ENCODE measurements around the gene NQO2. TPM values are rescaled to one million over a fixed set of nuclear protein-coding genes. Genes with fewer than 3 reads are reported as not detected.

The NQO2 gene
- total RNA-seq, 1 experiment from 2014 or later: 26.8 TPM

GRCh38 chr6:3015144-3015543 is 15.4 kb downstream of the NQO2 start:
- Histone ChIP-seq H3K36me3 (ENCODE audit: low read depth, low read length) (peaks cover 54% of the 10 kb centered on the region), H4K20me1 (ENCODE audit: low read length) (no peaks in the 10 kb centered on the region), H3K4me3 (ENCODE audit: low read length) (no peak overlapping the region), H3F3A (ENCODE audit: low read length, unreplicated experiment) (peaks cover 5% of the 10 kb centered on the region), H3K9me2 (replicated peaks; ENCODE audit: low read length) (no peaks in the 10 kb centered on the region), H3K27ac (ENCODE audit: low read length) (no peak overlapping the region), H3K27me3 (ENCODE audit: low read length) (no peaks in the 10 kb centered on the region), H3K4me2 (ENCODE audit: low read length) (no peak overlapping the region), H3K4me1 (ENCODE audit: insufficient read depth, low read length) (peaks cover 16% of the 10 kb centered on the region), H3K9me3 (ENCODE audit: low read length) (0 out of 2 replicates have a peak, but pooled peaks cover 5% of the 10 kb centered on the region), H3K79me2 (ENCODE audit: low read length) (no peaks in the 10 kb centered on the region), H3K9ac (ENCODE audit: low read length) (no peak overlapping the region), H2AFZ (ENCODE audit: low read length) (no peak overlapping the region)
- ATAC-seq: no peak
- ChIA-PET POLR2A (ENCODE audit: unreplicated experiment) (no interaction called here), CTCF (no interaction called here)
- no peak for DNase-seq
- intact Hi-C loops (cut with micrococcal nuclease): no loop called here
- no TSS peak for BruUV-seq (replicated peaks)
- TF ChIP-seq, protein P1, sequence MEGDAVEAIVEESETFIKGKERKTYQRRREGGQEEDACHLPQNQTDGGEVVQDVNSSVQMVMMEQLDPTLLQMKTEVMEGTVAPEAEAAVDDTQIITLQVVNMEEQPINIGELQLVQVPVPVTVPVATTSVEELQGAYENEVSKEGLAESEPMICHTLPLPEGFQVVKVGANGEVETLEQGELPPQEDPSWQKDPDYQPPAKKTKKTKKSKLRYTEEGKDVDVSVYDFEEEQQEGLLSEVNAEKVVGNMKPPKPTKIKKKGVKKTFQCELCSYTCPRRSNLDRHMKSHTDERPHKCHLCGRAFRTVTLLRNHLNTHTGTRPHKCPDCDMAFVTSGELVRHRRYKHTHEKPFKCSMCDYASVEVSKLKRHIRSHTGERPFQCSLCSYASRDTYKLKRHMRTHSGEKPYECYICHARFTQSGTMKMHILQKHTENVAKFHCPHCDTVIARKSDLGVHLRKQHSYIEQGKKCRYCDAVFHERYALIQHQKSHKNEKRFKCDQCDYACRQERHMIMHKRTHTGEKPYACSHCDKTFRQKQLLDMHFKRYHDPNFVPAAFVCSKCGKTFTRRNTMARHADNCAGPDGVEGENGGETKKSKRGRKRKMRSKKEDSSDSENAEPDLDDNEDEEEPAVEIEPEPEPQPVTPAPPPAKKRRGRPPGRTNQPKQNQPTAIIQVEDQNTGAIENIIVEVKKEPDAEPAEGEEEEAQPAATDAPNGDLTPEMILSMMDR (conservative IDR thresholded peaks at IDR 0.05; ENCODE audit: low read depth, low read length): no peak
- no peak for TF ChIP-seq EZH2phosphoT487 (IDR thresholded peaks at IDR 0.05; ENCODE audit: borderline replicate concordance, low read length)
- no peak for TF ChIP-seq EZH2 (IDR thresholded peaks at IDR 0.05; ENCODE audit: low read length, unreplicated experiment)

DNA sequence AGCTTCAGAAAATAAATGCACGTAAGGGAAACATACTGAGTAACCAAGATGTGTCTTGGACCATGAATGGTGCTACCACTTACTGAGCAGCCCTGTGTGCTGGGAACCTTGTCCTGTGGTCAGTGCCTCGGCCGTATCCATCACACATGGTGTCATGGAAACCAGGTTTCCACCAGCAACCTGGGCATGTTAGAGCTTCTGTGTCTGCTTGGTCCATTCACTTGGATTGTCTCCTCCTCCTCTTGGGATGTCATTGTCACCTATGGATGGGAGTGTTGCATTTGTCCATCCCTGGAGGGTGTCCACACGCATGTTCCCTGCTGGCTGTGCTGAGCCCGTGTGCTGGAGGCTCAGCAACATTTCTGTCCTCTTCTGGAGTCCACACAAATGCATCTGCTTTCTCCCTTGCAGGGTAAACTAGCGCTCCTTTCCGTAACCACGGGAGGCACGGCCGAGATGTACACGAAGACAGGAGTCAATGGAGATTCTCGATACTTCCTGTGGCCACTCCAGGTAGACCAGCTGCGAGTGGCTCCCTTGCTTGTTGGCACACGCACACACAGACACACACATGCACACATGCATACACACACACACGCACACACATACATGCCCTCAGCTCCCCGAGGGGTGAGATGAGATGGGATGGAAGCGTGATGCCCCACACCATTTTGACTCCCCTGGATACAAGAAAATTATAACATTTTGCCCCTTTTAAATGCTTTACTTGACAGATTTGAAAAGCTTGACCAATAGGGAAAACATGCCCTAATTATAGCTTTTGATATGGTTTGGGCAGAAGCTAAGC is 17.0 kb downstream of the NQO2 start:
- Histone ChIP-seq H3K9me3 (ENCODE audit: low read length) (no peaks in the 10 kb centered on the region), H3K36me3 (ENCODE audit: low read depth, low read length) (peaks cover 39% of the 10 kb centered on the region), H3K27ac (ENCODE audit: low read length) (no peak overlapping the region), H3K4me3 (ENCODE audit: low read length) (no peak overlapping the region), H3K9ac (ENCODE audit: low read length) (no peak overlapping the region), H2AFZ (ENCODE audit: low read length) (no peak overlapping the region), H3K79me2 (ENCODE audit: low read length) (no peaks in the 10 kb centered on the region), H3K27me3 (ENCODE audit: low read length) (no peaks in the 10 kb centered on the region), H3K4me1 (ENCODE audit: insufficient read depth, low read length) (peaks cover 16% of the 10 kb centered on the region), H3F3A (ENCODE audit: low read length, unreplicated experiment) (peaks cover 5% of the 10 kb centered on the region), H4K20me1 (ENCODE audit: low read length) (no peaks in the 10 kb centered on the region), H3K4me2 (ENCODE audit: low read length) (no peak overlapping the region), H3K9me2 (replicated peaks; ENCODE audit: low read length) (no peaks in the 10 kb centered on the region)
- ChIA-PET POLR2A (ENCODE audit: unreplicated experiment) (no interaction called here), CTCF (no interaction called here)
- intact Hi-C loops (cut with micrococcal nuclease): no loop called here
- TF ChIP-seq, protein P1 (conservative IDR thresholded peaks at IDR 0.05; ENCODE audit: low read depth, low read length): no peak
- TF ChIP-seq EZH2phosphoT487 (IDR thresholded peaks at IDR 0.05; ENCODE audit: borderline replicate concordance, low read length): no peak
- DNase-seq (no peak), ATAC-seq (no peak)
- no TSS peak for BruUV-seq (replicated peaks)

- Histone ChIP-seq H3K27me3 (ENCODE audit: low read length) (no peaks in the 10 kb centered on the region), H3K4me1 (ENCODE audit: insufficient read depth, low read length) (peaks cover 16% of the 10 kb centered on the region), H4K20me1 (ENCODE audit: low read length) (no peaks in the 10 kb centered on the region), H3K27ac (ENCODE audit: low read length) (no peak overlapping the region), H3K4me2 (ENCODE audit: low read length) (no peak overlapping the region), H3K79me2 (ENCODE audit: low read length) (no peaks in the 10 kb centered on the region), H3F3A (ENCODE audit: low read length, unreplicated experiment) (peaks cover 5% of the 10 kb centered on the region), H3K9me3 (ENCODE audit: low read length) (no peaks in the 10 kb centered on the region), H3K9ac (ENCODE audit: low read length) (no peak overlapping the region), H3K4me3 (ENCODE audit: low read length) (no peak overlapping the region), H3K9me2 (replicated peaks; ENCODE audit: low read length) (no peaks in the 10 kb centered on the region), H3K36me3 (ENCODE audit: low read depth, low read length) (peaks cover 33% of the 10 kb centered on the region), H2AFZ (ENCODE audit: low read length) (no peak overlapping the region)
- ChIA-PET POLR2A (ENCODE audit: unreplicated experiment) (no interaction called here), CTCF (no interaction called here)
- BruUV-seq (replicated peaks): no TSS peak
- DNase-seq: no peak
- no peak for ATAC-seq
- TF ChIP-seq, protein P1 (conservative IDR thresholded peaks at IDR 0.05; ENCODE audit: low read depth, low read length): no peak
- TF ChIP-seq EZH2phosphoT487 (IDR thresholded peaks at IDR 0.05; ENCODE audit: borderline replicate concordance, low read length) (no peak), EZH2 (IDR thresholded peaks at IDR 0.05; ENCODE audit: low read length, unreplicated experiment) (no peak)
- intact Hi-C loops (cut with micrococcal nuclease): no loop called here
Observed at GRCh38 chr6:3017304-3017703, 17.6 kb downstream of the NQO2 start.

Measured in PC-3 (cell line).